C4-2B (cell line): ENCODE measurements around the gene TUBA8.
"Not testable (repeated sequence)": the region's sequence is repeated elsewhere in the genome, so short reads cannot be mapped to it uniquely, and the experiment has no call there.

Experiments
- H3K27ac ChIP-seq: fragments of 450-650 bp; 2 replicates; pipeline ENCODE4 v1.5.1; 2017
- ZFX ChIP-seq: fragments of 450-650 bp; IDR thresholded peaks from 2 replicates; pipeline ENCODE4 v1.6.1; 2017
- TF ChIP-seq, protein P1 (sequence below): fragments of 450-650 bp; conservative IDR thresholded peaks from 2 replicates; pipeline ENCODE4 v1.5.1; 2017; ENCODE audit warnings: mild to moderate bottlenecking

The TUBA8 gene

DNA sequence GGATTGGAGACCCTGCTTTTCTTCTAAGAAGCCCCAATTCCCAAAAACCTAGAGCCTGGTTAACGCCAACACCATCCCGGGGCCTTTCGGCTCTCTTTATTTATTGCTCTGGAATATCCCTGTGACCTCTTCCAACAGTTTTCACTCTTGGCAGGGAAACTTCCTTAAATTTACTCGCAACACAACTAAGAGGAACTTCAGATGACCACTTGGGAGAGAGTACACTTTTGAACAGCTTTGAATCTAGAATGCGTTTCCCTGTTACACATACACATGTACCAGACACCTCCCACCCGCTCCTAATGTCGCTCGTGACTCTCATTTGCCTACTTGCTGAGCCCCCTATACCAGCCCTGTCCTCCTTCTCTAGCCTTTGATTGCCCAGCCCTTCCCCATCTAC lies 19.4 kb downstream of the TUBA8 start:
- TF ChIP-seq, protein P1, sequence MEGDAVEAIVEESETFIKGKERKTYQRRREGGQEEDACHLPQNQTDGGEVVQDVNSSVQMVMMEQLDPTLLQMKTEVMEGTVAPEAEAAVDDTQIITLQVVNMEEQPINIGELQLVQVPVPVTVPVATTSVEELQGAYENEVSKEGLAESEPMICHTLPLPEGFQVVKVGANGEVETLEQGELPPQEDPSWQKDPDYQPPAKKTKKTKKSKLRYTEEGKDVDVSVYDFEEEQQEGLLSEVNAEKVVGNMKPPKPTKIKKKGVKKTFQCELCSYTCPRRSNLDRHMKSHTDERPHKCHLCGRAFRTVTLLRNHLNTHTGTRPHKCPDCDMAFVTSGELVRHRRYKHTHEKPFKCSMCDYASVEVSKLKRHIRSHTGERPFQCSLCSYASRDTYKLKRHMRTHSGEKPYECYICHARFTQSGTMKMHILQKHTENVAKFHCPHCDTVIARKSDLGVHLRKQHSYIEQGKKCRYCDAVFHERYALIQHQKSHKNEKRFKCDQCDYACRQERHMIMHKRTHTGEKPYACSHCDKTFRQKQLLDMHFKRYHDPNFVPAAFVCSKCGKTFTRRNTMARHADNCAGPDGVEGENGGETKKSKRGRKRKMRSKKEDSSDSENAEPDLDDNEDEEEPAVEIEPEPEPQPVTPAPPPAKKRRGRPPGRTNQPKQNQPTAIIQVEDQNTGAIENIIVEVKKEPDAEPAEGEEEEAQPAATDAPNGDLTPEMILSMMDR: no peak
- no peak for TF ChIP-seq ZFX
- H3K27ac ChIP-seq: no peak overlapping the region

DNA sequence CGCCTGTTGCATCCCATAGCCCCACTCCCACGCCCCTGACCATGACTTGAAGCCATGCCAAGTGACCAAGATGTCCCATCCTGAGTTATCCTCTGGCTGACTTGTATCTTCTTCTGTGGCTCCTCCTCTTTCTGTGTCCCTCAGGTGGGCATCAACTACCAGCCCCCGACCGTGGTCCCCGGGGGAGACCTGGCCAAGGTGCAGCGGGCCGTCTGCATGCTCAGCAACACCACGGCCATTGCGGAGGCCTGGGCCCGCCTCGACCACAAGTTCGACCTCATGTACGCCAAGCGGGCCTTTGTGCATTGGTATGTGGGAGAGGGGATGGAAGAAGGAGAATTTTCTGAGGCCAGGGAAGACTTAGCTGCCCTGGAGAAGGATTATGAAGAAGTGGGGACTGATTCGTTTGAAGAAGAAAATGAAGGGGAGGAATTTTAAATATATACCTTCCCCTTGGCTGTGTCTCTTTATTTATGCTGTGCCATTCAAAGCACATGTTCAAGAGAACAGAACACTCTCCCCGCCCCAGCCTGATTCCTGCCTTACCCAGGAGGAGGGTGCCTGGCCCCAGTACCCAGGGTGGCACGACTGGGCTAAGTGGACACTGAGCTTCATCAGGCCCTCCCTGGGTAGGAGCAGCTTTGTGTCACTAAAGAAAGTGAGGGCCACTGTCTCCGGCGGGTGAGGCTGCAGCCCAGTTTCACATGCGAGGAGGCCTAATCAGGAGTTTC lies 20.3 kb downstream of the TUBA8 start:
- H3K27ac ChIP-seq: no peak overlapping the region
- TF ChIP-seq, protein P1: no peak
- TF ChIP-seq ZFX: no peak

DNA sequence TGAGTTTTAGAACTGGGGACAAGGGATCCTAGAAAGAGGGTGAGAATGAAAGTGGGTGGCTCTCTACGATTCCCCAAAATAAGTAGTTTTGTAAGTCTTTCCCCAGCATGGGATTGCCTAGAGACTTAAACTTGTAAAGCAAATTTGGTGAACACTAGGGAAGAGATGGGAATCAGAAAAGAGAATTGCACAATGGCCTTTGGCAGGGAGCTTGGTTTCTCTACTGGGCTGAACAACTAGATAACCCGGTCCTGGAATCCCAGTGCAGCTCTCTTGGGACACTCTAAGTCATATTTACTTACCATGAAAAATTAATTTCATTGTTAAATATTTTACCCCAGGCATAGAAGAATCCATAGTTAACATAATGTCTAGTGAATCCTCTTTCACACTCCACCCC lies 22.8 kb downstream of the TUBA8 start:
- H3K27ac ChIP-seq: no peak overlapping the region
- TF ChIP-seq ZFX: no peak
- TF ChIP-seq, protein P1: no peak

DNA sequence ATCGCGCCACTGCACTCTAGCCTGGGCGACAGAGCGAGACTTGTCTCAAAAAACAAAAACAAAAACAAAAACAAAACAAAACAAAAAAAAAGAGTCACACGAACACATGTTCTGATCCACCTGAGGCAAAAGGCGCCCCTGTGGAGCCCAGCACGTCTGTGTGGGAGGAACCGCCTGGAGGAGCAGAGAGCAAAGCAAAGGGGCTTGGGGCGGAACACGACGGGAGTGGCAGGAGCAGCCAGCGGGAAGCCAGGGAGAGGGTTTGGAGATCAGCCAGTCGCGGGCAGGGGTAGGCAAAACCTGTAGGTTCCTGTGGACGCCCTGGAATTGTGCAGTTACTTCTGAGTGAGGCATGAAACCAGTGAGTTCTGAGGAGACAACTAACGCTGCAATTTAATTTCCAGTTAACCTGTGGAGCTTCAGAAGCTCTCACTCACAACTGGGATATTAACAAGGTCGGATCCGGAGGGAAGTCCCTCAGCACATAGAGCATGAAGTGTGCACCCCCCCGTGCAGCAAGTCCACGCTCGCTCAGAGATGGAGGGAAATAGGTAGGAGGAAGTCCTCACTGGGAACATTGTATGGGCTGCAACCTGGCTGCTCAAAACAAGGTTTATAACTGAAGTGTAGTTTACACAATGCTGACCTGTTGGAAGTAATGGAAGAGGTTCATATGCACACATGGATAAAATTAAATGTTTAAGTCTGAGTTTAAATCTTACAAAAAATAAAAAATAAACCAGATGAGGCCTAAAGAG lies 26.1 kb downstream of the TUBA8 start:
- TF ChIP-seq, protein P1: no peak
- TF ChIP-seq ZFX: no peak
- no peak overlapping the region for H3K27ac ChIP-seq

DNA sequence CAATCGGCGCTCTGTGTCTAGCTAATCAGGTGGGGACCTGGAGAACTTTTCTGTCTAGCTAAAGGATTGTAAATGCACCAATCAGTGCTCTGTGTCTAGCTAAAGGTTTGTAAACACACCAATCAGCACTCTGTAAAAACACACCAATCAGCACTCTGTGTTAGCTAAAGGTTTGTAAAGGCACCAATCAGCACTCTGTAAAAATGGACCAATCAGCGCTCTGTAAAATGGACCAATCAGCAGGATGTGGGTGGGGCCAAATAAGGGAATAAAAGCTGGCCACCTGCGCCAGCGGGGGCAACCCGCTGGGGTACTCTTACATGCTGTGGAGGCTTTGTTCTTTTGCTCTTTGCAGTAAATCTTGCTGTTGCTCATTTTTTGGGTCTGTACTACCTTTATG lies 30.4 kb downstream of the TUBA8 start:
- H3K27ac ChIP-seq: not testable (repeated sequence)

DNA sequence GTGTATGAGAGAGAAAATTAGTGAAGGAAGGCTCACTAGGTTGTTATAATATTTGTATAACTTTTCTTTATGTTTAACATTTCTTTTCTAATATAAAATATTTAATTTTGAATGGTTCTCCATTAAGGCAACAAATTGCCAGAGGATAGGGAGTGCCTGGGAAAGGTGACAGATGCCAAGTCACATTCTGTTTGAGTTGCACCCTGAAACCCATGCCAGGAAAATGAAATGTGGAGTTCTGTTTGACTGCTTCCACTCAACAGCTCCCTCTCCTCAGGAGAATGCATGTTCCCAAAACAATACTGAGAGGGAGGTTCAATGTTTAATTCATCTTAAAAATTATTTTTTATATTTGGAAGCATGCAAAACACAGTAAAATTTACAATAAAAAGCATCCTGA lies 33.5 kb downstream of the TUBA8 start:
- H3K27ac ChIP-seq: no peak overlapping the region
- TF ChIP-seq, protein P1: no peak
- no peak for TF ChIP-seq ZFX

DNA sequence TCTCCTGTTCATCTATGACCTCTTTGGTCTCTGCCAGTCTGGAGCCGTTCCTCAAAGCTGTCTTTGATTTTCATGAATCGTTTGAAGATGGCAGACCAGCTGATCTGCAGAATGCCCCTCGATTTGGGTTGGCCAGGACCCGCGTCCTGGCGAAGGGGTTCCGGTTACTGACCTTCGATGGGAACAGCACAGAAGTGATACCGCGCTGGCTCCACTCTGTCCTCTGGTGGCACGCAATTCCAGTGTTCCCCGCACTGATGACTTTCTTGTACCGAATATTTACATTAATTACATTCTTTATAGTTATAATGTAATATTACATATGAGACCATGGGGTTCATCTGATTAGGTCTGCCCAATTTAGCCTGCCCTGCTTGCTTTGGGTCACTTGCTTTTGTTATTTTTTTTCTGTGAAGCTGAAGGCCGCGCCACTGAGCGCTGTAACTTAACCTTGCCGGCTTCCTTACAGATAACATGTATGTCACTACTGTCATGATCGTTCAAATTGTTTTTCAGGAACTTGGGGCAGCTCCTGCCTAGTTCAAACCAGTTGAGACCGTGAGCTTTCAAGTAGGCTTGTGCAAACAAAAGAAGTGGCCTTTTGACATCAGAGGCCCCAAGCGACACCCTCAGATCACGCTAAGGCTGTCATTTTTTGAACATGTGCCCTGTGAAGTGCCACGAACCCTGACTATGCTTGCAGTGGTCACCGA lies 35.2 kb downstream of the TUBA8 start:
- H3K27ac ChIP-seq: no peak overlapping the region
- TF ChIP-seq, protein P1: no peak
- no peak for TF ChIP-seq ZFX
